ENCODE results near the gene TTC21A. TPM values are rescaled to one million over a fixed set of nuclear protein-coding genes. Genes with fewer than 3 reads are reported as not detected.

TTC21A gene
- polyA plus RNA-seq, 1 donor (not counting 4 experiments of a cell fraction or from before 2014, with no cell fraction given) = 1.3 TPM

DNA sequence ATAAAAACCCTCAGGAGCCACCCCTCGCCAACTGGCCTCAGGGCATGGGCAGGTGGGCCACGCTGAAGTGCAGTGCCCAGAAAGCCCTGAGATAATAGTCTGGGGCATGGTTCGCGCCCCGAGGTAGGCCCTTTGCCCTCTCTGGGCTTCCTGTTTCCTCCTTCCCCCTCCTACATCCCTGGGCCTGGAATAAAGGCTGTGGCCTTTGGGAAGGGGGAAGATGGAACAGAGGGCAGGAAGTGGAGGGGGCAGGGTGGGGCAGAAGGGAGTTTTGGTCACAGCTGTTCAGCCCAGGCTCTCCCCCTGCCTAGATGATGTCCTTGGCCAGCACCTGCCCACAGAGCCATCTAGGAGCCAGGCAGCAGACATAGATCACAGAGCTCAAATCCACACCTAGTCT is 34.6 kb downstream of the TTC21A start:
- no peak overlapping the region for H3K4me3 ChIP-seq (ENCODE audit: control insufficient read depth in 2 of 3, extremely low read depth in 1 of 3, insufficient read depth in 2 of 3, low read depth in 1 of 3, low read length in 3 of 3)
- H4K20me1 ChIP-seq (ENCODE audit: control insufficient read depth, extremely low read depth, insufficient read depth, low read length) = peaks cover 4% of the 10 kb centered on the region
- TF ChIP-seq, protein P1, sequence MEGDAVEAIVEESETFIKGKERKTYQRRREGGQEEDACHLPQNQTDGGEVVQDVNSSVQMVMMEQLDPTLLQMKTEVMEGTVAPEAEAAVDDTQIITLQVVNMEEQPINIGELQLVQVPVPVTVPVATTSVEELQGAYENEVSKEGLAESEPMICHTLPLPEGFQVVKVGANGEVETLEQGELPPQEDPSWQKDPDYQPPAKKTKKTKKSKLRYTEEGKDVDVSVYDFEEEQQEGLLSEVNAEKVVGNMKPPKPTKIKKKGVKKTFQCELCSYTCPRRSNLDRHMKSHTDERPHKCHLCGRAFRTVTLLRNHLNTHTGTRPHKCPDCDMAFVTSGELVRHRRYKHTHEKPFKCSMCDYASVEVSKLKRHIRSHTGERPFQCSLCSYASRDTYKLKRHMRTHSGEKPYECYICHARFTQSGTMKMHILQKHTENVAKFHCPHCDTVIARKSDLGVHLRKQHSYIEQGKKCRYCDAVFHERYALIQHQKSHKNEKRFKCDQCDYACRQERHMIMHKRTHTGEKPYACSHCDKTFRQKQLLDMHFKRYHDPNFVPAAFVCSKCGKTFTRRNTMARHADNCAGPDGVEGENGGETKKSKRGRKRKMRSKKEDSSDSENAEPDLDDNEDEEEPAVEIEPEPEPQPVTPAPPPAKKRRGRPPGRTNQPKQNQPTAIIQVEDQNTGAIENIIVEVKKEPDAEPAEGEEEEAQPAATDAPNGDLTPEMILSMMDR (optimal IDR thresholded peaks at IDR 0.05 in 1 of 3, IDR thresholded peaks at IDR 0.05 in 1 of 3, conservative IDR thresholded peaks at IDR 0.05 in 1 of 3; ENCODE audit: extremely low read depth in 1 of 3, insufficient read depth in 2 of 3, low read length in 3 of 3) = no peak
- TF ChIP-seq EZH2 (IDR thresholded peaks at IDR 0.05; ENCODE audit: low read length) = no peak
- DNase-seq (ENCODE audit: low read depth, low spot score) = no peak
- no peaks in the 10 kb centered on the region for H3K9me1 ChIP-seq (ENCODE audit: control insufficient read depth, extremely low read depth, insufficient read depth, low read length)
- no peak overlapping the region for H3K27ac ChIP-seq (ENCODE audit: control insufficient read depth, insufficient read depth, low read length)
- H3K9me3 ChIP-seq (ENCODE audit: control insufficient read depth, low read depth, low read length) = no peaks in the 10 kb centered on the region
- no peak overlapping the region for H3K4me2 ChIP-seq (ENCODE audit: control insufficient read depth, extremely low read depth, insufficient read depth, low read depth, low read length)
- H3K9ac ChIP-seq (ENCODE audit: control insufficient read depth, extremely low read depth, insufficient read depth, low read length) = no peak overlapping the region
- H2AFZ ChIP-seq (ENCODE audit: control insufficient read depth, low read length) = no peak overlapping the region
- dilution Hi-C loops (cut with MboI; ENCODE audit: extremely low pct_ligation_motif_present, low sequenced_read_pairs) = no loop called here
- H3K36me3 ChIP-seq (ENCODE audit: control insufficient read depth in 2 of 2, extremely low read depth in 1 of 2, insufficient read depth in 2 of 2, low read length in 2 of 2) = peaks cover 17 to 19% of the 10 kb centered on the region in 2 experiments
- H3K4me1 ChIP-seq (ENCODE audit: control insufficient read depth, extremely low read depth, insufficient read depth, low read length) = peaks cover 47% of the 10 kb centered on the region
- H3K79me2 ChIP-seq (ENCODE audit: control insufficient read depth, insufficient read depth, low read length) = peaks cover 4% of the 10 kb centered on the region
- no peak for FAIRE-seq
- no peaks in the 10 kb centered on the region for H3K27me3 ChIP-seq (ENCODE audit: control insufficient read depth, extremely low read depth, insufficient read depth, low read length)

DNA sequence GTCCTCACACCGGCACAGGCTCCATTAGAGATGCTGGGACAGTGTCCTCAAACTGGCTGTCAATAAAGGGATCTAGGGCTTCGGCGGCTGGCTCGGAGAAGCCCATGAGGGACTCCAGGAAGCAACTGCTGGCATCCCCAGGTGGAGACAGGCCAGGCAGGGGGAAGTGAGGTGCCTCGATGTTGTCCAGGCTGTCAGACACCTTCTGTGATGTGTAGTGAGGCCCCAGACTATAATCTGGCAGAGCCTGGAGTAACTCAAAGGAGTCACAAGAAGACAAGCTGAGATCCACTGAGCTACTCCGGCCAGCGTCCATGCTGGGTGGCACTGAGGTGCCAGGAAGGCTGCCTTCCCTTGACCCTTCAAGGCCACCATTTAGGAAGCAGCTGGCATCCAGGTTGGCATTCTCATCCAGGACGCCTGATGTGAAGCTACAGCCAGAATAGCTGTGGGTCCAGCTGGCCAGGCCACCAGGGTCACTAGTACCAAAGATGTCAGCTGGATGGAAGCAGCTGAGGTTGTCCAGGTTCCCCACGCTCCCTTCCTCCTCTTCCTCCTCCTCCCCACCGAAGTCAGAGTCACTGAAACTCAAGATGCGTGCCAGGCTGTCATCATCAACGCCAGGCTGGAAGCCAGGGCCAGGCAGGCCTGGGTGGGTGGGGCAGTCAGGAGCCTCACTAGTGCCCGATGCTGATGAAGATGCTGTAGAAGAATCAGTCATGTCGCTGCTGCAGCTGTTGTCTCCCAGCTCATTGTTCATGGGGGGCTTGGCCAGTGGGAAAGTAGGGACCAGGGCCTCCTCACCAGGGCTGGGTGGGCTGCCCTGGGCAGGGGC is 35.8 kb downstream of the TTC21A start:
- DNase-seq (ENCODE audit: low read depth, low spot score) = no peak

More for the DNA sequence above, 35.8 kb downstream of the TTC21A start:
- Histone ChIP-seq H3K4me1 (ENCODE audit: control insufficient read depth, extremely low read depth, insufficient read depth, low read length) (peaks cover 59% of the 10 kb centered on the region), H3K4me3 (ENCODE audit: control insufficient read depth in 2 of 3, extremely low read depth in 1 of 3, insufficient read depth in 2 of 3, low read depth in 1 of 3, low read length in 3 of 3) (no peak overlapping the region), H3K9me3 (ENCODE audit: control insufficient read depth, low read depth, low read length) (no peaks in the 10 kb centered on the region), H3K36me3 (ENCODE audit: control insufficient read depth in 2 of 2, extremely low read depth in 1 of 2, insufficient read depth in 2 of 2, low read length in 2 of 2) (peaks cover 17 to 19% of the 10 kb centered on the region in 2 experiments), H3K9ac (ENCODE audit: control insufficient read depth, extremely low read depth, insufficient read depth, low read length) (no peak overlapping the region), H3K27ac (ENCODE audit: control insufficient read depth, insufficient read depth, low read length) (no peak overlapping the region), H2AFZ (ENCODE audit: control insufficient read depth, low read length) (no peak overlapping the region), H4K20me1 (ENCODE audit: control insufficient read depth, extremely low read depth, insufficient read depth, low read length) (peaks cover 4% of the 10 kb centered on the region), H3K9me1 (ENCODE audit: control insufficient read depth, extremely low read depth, insufficient read depth, low read length) (no peaks in the 10 kb centered on the region), H3K4me2 (ENCODE audit: control insufficient read depth, extremely low read depth, insufficient read depth, low read depth, low read length) (no peak overlapping the region), H3K79me2 (ENCODE audit: control insufficient read depth, insufficient read depth, low read length) (peaks cover 13% of the 10 kb centered on the region), H3K27me3 (ENCODE audit: control insufficient read depth, extremely low read depth, insufficient read depth, low read length) (no peaks in the 10 kb centered on the region)
- FAIRE-seq = no peak
- dilution Hi-C loops (cut with MboI; ENCODE audit: extremely low pct_ligation_motif_present, low sequenced_read_pairs) = no loop called here
- TF ChIP-seq, protein P1 (optimal IDR thresholded peaks at IDR 0.05 in 1 of 3, IDR thresholded peaks at IDR 0.05 in 1 of 3, conservative IDR thresholded peaks at IDR 0.05 in 1 of 3; ENCODE audit: extremely low read depth in 1 of 3, insufficient read depth in 2 of 3, low read length in 3 of 3) = no peak
- TF ChIP-seq EZH2 (IDR thresholded peaks at IDR 0.05; ENCODE audit: low read length) = no peak
